Inferior parietal cortex (tissue), 1 donor: Measurements from ENCODE around the gene ERCC6L.

ENCODE experiments used
- DNase-seq: peaks from one replicate; pipeline ENCODE4 v3.0.0-alpha.2; 2016; ENCODE audit errors: extremely low spot score

ERCC6L gene

GRCh38 chrX:72238721-72239475 is at the start of gene ERCC6L:
Gene ERCC6L, minus strand, starts transcription at chrX:72239027. Its CDS starts 116 bp downstream, at chrX:72238911.
- DNase-seq, result peak; percentile 80

GRCh38 chrX:72282302-72282701 is 43.5 kb upstream of the ERCC6L start:
- DNase-seq, result no peak

- DNase-seq, result no peak
Measured at GRCh38 chrX:72280321-72280845, 41.6 kb upstream of the ERCC6L start.

GRCh38 chrX:72276478-72276953 is 37.7 kb upstream of the ERCC6L start:
- no peak for DNase-seq

- DNase-seq, result no peak
Measured at GRCh38 chrX:72274526-72274925, 35.7 kb upstream of the ERCC6L start.

GRCh38 chrX:72273718-72274117 is 34.9 kb upstream of the ERCC6L start:
- DNase-seq, result no peak

- DNase-seq, result no peak
Measured at GRCh38 chrX:72272868-72273267, 34.0 kb upstream of the ERCC6L start.

GRCh38 chrX:72271812-72272211 is 33.0 kb upstream of the ERCC6L start:
- no peak for DNase-seq

GRCh38 chrX:72271091-72271788 is 32.4 kb upstream of the ERCC6L start:
- no peak for DNase-seq

GRCh38 chrX:72270316-72270866 is 31.6 kb upstream of the ERCC6L start:
- no peak for DNase-seq

GRCh38 chrX:72269671-72270251 is 30.9 kb upstream of the ERCC6L start:
- no peak for DNase-seq

GRCh38 chrX:72268597-72269365 is 30.0 kb upstream of the ERCC6L start:
- DNase-seq, result no peak

GRCh38 chrX:72265263-72265662 is 26.4 kb upstream of the ERCC6L start:
- DNase-seq, result no peak

- DNase-seq, result no peak
Measured at GRCh38 chrX:72262077-72262476, 23.2 kb upstream of the ERCC6L start.

GRCh38 chrX:72260448-72260847 is 21.6 kb upstream of the ERCC6L start:
- DNase-seq, result no peak

GRCh38 chrX:72258174-72258573 is 19.3 kb upstream of the ERCC6L start:
- no peak for DNase-seq

GRCh38 chrX:72255864-72256263 is 17.0 kb upstream of the ERCC6L start:
- no peak for DNase-seq

- DNase-seq, result no peak
Measured at GRCh38 chrX:72255445-72255844, 16.6 kb upstream of the ERCC6L start.

GRCh38 chrX:72254816-72255215 is 16.0 kb upstream of the ERCC6L start:
- DNase-seq, result no peak

- DNase-seq, result no peak
Measured at GRCh38 chrX:72253686-72254085, 14.9 kb upstream of the ERCC6L start.

- no peak for DNase-seq
Measured at GRCh38 chrX:72247206-72247942, 8.5 kb upstream of the ERCC6L start.
